NCI-H2081 treated with DMSO at 0.1 percent for 48 hours (cell line): ENCODE data around the gene UBL3.

Source experiments
- DNase-seq: peaks from one replicate; lab custom pipeline; 2025; lab: John Stamatoyannopoulos, UW

The UBL3 gene

DNA sequence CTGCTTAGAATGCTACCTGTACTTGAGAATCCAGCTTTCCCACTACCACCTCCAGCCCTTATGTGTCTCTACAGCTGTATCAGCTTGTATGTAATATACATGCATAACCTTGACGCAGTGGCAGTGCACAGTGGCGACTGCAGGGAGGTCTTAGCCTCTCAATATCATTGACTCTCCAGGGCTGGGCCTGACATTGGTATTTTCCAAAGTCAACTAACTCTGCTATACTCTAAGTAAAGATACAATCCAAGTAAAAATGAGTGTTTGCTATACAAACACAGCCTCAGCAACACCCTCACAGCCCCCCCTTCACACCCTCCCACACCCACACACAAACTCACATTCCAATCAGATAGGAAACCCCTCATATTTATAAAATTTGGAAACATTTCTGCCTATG, 6.7 kb upstream of the UBL3 start:
- DNase-seq = no peak

DNA sequence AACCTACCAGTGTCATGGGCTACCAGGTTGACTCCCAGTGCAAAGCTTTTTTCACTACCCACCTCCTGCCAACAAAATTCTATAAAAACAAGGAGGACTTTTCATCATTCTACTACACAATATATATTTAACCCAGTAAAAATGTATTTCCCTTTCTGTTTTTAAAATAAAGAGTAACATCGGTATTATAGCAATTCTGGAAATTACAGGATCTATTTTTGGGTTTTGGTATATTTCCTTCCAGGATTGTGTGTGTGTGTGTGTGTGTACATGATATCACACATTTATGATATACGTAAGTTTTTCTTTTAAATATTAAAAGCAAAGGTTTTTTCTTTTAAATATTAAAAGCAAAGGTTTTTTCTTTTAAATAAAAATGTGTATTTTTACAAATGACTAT, 6.0 kb upstream of the UBL3 start:
- no peak for DNase-seq

DNA sequence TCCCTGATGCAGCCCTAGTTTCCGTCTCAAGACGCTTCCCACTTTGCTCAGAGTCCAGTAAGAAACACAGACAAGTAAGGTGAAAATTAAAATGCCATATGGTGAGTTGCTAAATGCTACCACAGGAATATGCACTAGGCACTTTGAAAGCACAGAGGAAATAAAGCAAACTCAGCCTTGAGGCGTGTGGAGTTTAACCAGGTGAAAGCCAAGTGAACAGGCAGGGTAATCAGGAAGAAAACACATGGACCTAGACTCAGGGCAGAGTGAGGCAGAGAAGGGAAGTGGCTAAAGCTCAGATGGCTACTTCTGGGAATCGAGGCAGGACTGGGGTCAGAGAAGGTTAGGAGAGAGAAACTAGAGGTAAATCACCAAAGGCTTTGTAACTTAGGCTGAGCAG, 5.4 kb upstream of the UBL3 start:
- DNase-seq = no peak

DNA sequence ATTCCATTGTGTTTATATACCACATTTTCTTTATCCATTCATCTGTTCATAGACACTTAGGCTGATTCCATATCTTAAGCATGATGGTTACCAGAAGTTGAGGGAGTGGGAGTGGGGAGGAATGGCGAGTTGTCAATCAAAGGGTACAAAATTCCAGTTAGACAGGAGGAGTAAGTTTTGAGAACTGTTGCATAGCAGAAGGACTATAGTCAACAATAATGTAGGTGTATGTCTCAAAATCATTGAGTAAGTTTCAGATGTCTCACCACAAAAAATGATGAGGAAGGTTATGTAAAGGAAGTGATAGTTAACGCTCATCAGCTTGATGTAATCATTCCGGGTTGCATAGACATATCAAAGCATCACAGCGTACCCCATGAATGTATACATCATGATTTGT, 4.6 kb upstream of the UBL3 start:
- no peak for DNase-seq

DNA sequence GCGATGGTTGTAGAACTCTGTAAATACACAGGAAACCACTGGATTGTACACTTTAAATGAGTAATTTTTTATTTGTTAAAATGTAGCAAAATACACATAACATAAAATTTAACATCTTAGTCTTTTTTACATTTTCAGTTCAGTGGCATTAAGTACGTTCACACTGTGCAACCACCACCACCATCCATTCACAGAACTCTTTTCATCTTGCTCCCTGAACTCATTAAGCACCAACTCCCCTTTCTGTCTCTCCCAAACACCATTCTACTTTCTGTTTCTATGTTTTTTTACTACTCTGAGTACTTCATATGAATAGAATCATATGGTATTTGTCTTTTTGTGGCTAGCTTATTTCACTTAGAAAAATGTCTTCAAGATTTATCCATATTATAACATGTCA, 2.7 kb upstream of the UBL3 start:
- DNase-seq = no peak

DNA sequence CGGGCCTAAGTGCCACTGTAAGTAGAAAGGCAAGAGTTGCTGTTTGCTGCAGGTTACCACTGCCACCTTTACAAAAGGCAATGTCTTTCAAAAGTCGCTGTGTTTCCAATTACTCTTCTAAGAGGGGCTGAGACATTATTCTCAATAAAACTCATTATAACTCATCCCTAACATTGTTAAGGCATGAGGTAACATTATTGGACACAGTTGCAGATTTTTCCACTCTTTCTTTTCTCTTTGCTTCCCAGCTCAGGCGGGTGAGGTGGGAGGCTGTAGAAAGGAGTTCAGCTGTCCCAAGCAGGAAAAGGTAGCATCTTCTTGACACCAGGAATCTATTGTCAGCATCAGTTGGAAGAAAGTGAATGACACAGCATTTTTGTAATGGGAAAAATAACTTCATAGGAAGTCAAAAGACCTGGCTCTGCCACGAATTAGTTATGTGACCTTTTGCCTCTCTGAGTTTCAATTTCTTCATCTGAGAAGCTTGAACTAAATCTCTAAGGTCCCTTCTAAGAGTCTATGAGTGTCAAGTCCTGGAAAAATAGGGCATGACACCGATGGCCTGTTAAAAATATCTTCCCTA, 2.1 kb upstream of the UBL3 start:
- DNase-seq = no peak

DNA sequence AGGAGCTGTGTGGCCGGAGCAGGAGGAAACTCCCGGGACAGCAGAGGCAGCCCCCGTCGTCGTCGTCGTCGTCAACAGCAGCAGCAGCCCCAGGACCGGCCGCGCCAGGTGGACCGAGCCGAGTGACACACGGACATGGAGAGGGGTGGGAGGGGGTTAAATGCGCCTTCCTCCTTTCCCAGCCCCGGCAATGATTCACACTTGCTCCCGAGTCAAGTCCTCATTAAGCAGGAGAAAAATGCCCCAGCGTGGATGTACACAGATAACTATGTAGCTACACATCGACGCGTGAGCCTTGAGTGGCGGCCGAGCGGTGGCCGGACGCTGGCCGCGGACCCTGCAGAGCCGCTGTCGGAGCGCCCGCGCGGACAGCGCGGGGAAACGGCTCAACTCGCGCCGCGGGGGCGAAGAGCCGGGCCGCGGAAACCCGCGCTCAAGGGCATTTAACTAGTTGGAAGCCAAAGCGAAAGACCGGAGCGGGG, 645 bp downstream of the UBL3 start:
- no peak for DNase-seq

DNA sequence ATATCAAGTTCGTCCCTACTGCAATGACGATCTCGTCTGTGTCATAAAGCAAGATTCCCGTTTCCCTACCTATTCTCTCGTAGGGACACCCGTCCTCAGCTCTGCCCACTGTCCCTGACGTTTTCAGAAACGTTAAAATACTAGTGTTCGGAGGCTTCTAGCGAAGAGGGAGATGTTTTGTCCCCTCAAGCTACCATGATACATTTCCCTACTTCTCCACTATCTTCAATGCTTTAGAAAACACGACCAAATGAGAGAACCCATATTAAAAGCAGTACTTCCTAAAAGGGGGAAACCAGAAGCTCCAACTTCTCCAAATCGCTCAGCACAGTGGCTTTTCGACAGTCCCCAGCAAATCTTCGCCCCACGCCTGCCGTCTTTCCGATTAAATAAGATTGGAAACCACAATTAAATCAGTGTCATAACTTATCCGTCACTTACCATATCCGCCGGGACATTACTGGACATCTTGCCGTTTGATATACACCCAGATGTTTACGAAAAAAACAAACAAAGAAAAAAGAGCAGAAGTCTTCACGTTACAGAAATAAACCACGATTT, 1.3 kb downstream of the UBL3 start:
- no peak for DNase-seq

DNA sequence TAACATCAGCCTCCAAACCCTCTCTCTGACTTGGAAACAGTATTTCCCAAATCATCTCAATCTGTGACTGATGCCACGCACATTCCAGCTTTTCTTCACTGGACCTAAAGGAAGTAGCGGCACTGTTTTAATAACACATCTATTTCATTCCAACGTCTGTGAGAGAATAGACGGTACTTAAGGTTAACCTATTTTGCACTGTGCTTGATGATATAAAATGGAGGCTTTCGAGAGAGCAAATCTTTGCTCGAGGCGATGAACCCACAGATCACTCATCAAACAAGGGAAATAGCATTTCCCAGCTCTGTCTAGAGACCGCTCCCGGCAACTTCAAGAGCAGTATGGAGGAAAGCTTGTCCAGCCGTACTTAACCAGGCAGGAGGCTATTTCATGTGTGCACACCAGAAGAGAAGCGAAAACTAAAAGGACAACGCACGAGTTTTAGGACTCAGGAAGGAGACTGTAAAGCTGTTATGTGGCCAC, 2.9 kb downstream of the UBL3 start:
- no peak for DNase-seq

DNA sequence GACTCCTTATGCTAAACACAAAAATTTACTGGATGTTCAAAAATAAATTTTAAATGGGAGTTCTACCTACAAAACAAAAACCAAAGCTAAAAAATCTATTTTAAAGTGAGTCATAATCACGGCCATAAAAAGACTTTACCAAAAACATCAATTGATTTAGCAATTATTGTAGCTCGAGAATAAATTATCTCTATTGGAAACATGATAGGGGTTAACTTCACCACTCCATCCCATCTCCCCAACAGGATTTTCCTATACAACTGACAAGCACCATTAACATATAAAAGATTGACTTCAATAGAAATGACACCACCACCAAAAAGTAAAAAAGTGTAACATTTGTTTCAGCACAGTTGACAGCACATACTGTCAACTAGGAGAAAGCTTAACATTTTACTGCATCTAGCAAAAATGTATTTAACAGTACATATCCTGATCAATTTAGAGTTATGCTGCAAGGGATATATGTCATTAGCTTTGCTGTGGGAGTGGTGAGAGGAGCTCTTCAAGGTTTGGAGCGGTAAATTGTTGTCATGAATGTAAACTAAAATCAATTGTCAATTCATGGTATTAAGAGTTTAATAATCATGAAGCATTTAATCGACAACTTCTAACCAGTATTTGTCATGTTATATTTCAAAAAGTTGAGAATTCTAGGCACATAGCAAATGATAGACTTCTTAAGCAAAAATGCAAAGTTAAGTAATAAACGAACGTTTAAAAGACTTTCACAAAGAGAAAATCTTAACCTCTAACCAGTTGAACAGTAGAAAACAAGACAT, 3.8 kb downstream of the UBL3 start:
- DNase-seq = no peak

DNA sequence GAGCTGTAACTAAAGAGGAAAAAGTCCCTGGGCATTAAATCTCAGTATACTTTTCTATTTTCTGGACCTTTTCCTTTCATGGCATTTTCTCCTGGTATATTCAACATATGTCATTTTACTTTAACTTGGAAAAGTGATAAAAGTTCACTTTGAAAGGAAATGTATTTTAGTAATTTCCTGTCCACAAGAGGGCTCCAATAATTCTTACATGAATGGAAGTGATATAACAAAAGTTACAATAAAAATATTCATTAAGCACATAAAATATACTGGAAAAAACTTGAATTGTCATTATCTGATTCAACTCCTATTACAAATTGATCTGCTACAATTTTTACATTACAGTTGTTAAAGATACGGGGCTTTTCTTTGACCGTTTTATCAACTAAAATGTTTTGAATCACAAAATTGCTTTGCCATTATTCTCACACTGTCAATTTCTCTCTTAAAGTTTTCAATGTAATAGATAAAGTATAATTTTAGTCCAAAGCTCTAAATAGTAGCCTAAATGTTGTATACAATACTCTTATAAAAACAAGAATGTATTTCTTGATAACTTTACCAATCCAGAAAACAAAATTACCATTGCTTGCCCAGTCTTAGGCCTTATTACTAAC, 4.9 kb downstream of the UBL3 start:
- DNase-seq = no peak

DNA sequence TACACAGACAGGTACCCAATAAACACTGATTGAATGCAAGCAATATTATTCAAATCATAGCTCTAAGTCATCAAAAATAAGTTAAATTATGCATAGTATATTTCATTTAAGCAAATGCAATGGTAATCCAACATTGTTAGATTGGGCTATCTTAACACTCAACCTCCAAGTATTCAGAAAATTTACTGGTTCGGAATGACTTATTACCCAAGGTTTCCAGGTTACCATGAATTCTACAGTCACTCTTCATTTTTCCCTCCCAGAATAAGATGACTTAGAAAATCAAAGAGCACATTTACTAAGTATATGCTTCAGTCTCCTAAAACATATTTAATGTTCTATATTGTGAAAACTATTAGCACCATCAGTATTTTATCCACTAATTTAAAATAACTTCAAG, 6.0 kb downstream of the UBL3 start:
- DNase-seq = no peak

DNA sequence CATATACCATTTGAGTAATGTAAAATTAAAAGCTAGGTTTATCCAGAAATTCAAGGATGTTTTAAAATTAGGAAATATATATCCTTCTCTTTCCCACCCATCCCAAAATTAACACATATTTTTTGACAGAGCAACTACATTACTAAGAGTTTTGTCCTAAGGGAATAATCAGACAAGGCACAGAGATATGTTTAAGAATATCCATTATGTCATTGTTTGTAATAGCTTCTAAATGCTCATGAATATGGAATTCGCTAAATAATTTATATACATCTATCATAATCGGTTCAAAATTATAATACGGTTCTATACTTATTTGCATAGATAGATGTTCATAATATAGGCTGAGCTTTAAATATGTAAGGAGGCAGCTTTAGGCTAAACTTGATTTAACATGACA, 9.8 kb downstream of the UBL3 start:
- DNase-seq = no peak

DNA sequence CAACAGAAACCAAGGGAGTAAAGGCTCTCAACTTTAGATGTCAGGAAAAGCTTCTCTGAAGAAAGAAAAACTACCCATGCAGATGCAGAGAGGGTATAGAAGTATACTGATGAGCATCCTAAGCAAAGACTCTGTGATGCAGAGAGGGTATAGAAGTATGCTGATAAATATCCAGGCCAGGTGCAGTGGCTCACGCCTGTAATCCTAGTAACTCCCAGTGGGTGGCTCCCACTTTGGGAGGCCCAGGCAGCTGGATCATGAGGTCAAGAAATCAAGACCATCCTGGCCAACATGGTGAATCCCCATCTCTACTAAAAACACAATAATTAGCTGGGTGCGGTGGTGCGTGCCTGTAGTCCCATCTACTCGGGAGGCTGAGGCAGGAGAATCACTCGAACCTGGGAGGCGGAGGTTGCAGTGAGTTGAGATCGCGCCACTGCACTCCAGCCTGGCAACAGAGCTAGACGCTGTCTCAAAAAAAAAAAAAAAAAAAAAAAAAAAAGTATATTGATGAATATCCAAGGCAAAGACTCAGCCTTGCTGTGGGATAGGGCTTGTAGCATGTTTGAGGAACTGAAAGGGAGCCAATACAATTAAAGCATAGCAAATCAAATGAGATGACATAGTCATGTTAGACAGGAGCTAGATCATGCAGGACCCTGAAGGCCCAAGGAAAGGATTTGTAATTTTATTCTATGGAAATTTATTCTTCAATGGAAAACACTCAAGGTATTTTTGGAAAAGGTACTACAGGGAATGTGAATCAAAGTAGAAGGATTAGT, 14.9 kb downstream of the UBL3 start:
- no peak for DNase-seq

DNA sequence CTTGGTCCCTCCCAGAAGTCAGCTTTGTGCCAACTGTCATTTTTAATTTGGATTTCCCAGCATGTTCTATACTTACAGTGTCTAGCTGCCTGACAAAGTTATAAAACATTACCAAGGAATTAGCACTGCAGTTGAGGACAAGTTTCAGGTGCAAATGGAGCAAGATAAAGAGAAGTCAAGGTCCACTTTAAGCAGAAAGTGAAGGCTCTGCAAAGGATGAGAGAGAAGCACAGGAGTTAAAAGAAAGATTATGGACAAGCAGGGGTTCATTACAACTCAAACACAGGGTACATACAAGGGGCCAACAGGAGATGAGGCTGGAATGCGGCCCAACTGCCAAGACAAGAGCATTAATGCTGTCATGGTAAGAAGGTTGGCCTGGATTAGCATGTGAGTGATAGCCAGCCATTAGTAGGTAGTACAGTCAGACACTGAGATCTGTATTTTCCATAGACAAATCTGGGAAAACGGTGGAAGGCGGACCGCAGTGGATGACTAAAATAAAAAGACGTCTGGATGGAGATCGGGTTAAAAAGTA, 17.6 kb downstream of the UBL3 start:
- DNase-seq = no peak

DNA sequence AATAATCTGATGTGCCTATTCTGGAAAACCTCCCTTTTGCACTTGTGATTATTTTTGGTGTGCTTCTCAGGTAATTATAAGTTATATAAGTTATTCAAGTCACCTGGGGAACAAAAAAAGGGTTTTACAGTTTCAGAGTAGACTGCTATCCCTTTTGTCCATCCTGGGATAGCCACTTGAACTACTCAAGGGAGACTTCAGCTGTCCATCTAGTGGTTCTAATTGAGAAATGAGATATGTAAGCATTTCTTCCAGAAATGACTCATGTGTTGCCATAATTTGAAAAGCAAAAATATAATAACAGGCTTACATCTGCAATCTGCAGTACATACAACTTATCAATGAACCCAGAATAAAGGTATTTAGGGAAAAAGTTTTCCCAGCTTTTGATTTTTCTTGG, 20.4 kb downstream of the UBL3 start:
- no peak for DNase-seq

DNA sequence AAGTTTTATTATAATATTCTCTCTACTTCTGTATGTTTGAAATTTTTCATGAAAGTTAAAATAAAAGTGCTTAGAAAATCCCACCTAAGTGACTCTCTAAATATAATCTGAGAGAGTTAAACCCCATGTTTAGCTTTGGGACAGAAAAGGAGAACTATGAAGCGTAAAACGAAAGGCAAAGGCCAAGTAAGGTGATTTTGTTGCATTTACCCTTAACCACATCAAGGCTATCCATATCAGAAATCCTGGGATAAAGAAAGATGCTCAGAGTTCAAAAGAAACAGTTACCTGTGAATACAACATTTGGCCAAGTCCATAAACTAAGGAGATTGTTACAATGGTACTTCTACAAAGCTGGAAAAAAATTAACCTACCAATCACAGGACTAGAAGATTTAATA, 31.3 kb downstream of the UBL3 start:
- DNase-seq = no peak

DNA sequence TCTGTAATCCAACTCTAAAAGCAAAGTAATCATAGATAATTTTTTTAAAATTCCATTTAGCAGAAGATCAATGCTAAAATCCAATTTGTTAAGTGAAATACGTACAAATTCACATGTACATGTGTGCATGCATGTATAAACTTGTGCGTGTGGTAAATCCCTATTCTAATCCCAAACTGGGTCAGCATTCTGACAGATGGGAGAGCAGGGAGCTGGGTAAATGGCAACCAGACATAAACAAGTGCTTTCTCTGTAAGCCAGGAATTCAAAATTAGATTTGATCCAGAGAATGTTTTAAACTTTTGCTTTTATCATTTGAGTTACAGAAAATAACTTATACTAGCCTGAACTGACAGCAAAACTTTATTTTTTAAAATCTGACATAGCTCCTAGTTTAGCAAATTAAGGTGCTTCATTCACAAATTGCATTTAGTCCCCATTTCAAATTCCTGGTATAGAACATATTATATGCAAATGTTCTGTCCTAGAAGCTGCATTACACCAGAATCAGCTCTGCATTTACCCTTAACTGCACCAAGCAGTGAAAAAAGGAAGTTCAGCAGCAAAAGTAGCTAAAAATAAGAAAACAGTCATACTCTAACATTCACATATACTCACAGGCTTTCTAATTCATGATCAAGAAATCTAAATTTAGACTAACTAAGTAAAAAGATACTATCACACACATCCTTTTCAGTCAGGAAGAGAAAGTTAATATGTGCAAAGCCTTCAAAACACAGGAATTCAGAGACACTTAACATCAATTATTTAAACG, 32.6 kb downstream of the UBL3 start:
- no peak for DNase-seq

DNA sequence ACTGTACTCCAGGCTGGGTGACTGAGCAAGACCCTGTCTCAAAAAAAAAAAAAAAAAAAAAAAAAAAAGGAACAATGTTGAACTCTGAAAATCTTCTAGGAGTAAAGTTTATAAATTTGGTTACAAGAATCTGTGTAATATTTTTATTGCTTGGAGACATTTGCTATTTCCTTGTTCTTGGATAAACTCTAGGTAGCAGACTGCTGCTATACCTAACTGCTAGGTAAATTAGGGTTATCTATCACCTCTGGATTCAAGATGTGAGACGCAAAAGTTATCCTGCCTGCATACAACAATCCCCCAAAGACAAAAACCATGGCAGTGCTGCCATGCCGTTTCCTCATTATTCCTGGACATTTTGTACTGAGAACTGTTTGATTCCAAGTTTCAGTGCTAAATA, 33.7 kb downstream of the UBL3 start:
- DNase-seq = no peak

DNA sequence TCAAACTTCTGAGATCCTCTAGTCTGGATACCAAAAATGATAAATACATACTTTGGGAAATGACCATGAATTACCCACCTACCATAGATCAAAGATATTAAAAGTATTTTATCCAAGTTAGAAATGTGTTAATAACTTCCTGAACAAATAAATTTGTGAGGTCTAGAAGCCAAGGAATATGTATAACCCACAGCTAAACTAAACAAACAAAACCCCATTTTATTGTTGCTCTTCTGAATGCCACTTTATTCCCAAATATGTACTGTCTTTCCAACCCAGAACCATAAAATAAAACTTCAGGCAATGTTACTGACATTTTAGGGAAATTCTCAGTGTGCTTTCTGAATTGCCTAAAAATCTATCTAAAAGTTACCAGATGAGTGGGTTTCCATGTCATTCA, 35.1 kb downstream of the UBL3 start:
- DNase-seq = no peak

DNA sequence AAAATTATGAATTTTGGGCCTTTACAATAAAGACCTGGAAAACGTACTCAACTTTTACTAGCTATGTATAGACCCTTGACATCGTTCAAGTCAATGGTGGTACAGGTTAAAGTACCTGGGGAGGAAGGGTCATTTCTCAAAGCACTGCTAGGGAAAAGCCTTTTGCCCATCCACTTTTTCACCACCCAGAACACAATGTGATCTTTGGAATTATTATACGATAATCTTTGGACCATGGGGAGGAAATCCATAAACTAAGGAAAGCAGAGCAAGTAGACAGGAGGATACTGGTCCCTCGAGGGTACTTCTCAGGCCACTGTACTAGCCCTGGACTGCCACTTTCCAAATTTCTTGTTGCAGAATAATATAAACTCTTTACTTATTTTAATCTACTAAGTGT, 39.5 kb downstream of the UBL3 start:
- DNase-seq = no peak
